H9 (cell line): ENCODE results near the gene TERF2IP. TPM values are rescaled to one million over a fixed set of nuclear protein-coding genes. Genes with fewer than 3 reads are reported as not detected.

ENCODE experiments used
- DNase-seq: peaks from one replicate; pipeline ENCODE4 v3.0.0-alpha.2; 2017
- H2AFZ ChIP-seq: one replicate; pipeline ENCODE4 v1.6.1; 2013; ENCODE audit warnings: mild to moderate bottlenecking, low read length, control low read depth, moderate library complexity
- H2AK5ac ChIP-seq: 2 replicates; pipeline ENCODE4 v1.6.1; 2013; ENCODE audit warnings: low read length, control low read depth, mixed read lengths; ENCODE audit not compliant: insufficient read length
- H2BK120ac ChIP-seq: one replicate; pipeline ENCODE4 v1.6.1; 2013; ENCODE audit warnings: low read depth, mild to moderate bottlenecking, low read length, control low read depth, inconsistent platforms; ENCODE audit not compliant: poor library complexity, severe bottlenecking
- H2BK12ac ChIP-seq: 2 replicates; pipeline ENCODE4 v1.6.1; 2013; ENCODE audit warnings: low read length, control low read depth, mixed read lengths, low read depth; ENCODE audit not compliant: insufficient read length
- H2BK15ac ChIP-seq: 2 replicates; pipeline ENCODE4 v1.6.1; 2013; ENCODE audit warnings: low read depth, low read length, control low read depth
- H2BK20ac ChIP-seq: one replicate; pipeline ENCODE4 v1.6.1; 2013; ENCODE audit warnings: low read depth, mild to moderate bottlenecking, low read length, control low read depth, inconsistent platforms; ENCODE audit not compliant: poor library complexity, severe bottlenecking
- H2BK5ac ChIP-seq: 2 replicates; pipeline ENCODE4 v1.6.1; 2013; ENCODE audit warnings: low read length, control low read depth, mixed read lengths; ENCODE audit not compliant: insufficient read length
- H3K14ac ChIP-seq: 2 replicates; pipeline ENCODE4 v1.6.1; 2013; ENCODE audit warnings: low read length, control low read depth; ENCODE audit not compliant: insufficient read depth
- H3K18ac ChIP-seq: 2 replicates; pipeline ENCODE4 v1.6.1; 2013; ENCODE audit warnings: low read depth, mild to moderate bottlenecking, mixed read lengths, low read length, control low read depth; ENCODE audit not compliant: insufficient read length
- H3K23ac ChIP-seq: 2 replicates; pipeline ENCODE4 v1.6.1; 2013; ENCODE audit warnings: low read length, control low read depth, mixed read lengths, low read depth; ENCODE audit not compliant: insufficient read length
- H3K23me2 ChIP-seq: 2 replicates; pipeline ENCODE4 v1.6.1; 2013; ENCODE audit warnings: low read depth, mild to moderate bottlenecking, mixed read lengths, low read length, control low read depth; ENCODE audit not compliant: insufficient read length, poor library complexity, severe bottlenecking
- H3K27ac ChIP-seq: 2 replicates; pipeline ENCODE4 v1.5.1; 2013; ENCODE audit warnings: low read length, control low read depth, mixed read lengths, low read depth; ENCODE audit not compliant: insufficient read length
- H3K27me3 ChIP-seq: 2 replicates; pipeline ENCODE4 v1.6.1; 2013; ENCODE audit warnings: low read length, control low read depth, inconsistent platforms; ENCODE audit not compliant: insufficient read depth
- H3K4ac ChIP-seq: 2 replicates; pipeline ENCODE4 v1.6.1; 2013; ENCODE audit warnings: low read depth, mild to moderate bottlenecking, control low read depth, inconsistent platforms, low read length, moderate library complexity
- H3K4me1 ChIP-seq: 2 replicates; pipeline ENCODE4 v1.6.1; 2013; ENCODE audit warnings: low read length, control low read depth, inconsistent platforms; ENCODE audit not compliant: insufficient read depth
- H3K4me2 ChIP-seq: 2 replicates; pipeline ENCODE4 v1.6.1; 2013; ENCODE audit warnings: low read length, control low read depth, mixed read lengths; ENCODE audit not compliant: insufficient read length, insufficient read depth
- H3K56ac ChIP-seq: 2 replicates; pipeline ENCODE4 v1.6.1; 2013; ENCODE audit warnings: low read depth, mild to moderate bottlenecking, mixed read lengths, low read length, control low read depth; ENCODE audit not compliant: insufficient read length
- H3K79me1 ChIP-seq: 2 replicates; pipeline ENCODE4 v1.6.1; 2013; ENCODE audit warnings: low read depth, mild to moderate bottlenecking, moderate library complexity, low read length, control low read depth, inconsistent platforms; ENCODE audit not compliant: insufficient read depth, poor library complexity, severe bottlenecking
- H3K79me2 ChIP-seq: 2 replicates; pipeline ENCODE4 v1.6.1; 2013; ENCODE audit warnings: low read length, control low read depth, inconsistent platforms; ENCODE audit not compliant: insufficient read depth
- H3K9ac ChIP-seq: 2 replicates; pipeline ENCODE4 v1.6.1; 2013; ENCODE audit warnings: low read length, control low read depth, mixed read lengths; ENCODE audit not compliant: insufficient read length; ENCODE audit errors: extremely low read depth
- H3K9me3 ChIP-seq: one replicate; pipeline ENCODE4 v1.6.1; 2013; ENCODE audit warnings: low read depth, low read length, inconsistent platforms; ENCODE audit not compliant: control insufficient read depth
- H3T11ph ChIP-seq: one replicate; pipeline ENCODE4 v1.6.1; 2013; ENCODE audit warnings: mild to moderate bottlenecking, low read length, control low read depth, inconsistent platforms
- H4K20me1 ChIP-seq: one replicate; pipeline ENCODE4 v1.6.1; 2013; ENCODE audit not compliant: control insufficient read depth, insufficient read length, insufficient read depth
- H4K5ac ChIP-seq: 2 replicates; pipeline ENCODE4 v1.6.1; 2013; ENCODE audit warnings: low read depth, mild to moderate bottlenecking, mixed read lengths, low read length, control low read depth; ENCODE audit not compliant: insufficient read length
- H4K8ac ChIP-seq: replicated peaks from 2 replicates; pipeline ENCODE4 v1.6.1; 2013; ENCODE audit warnings: low read length, control low read depth, mixed read lengths, low read depth; ENCODE audit not compliant: insufficient read length
- H4K91ac ChIP-seq: 2 replicates; pipeline ENCODE4 v1.6.1; 2013; ENCODE audit warnings: low read depth, mild to moderate bottlenecking, moderate library complexity, mixed read lengths, low read length, control low read depth; ENCODE audit not compliant: insufficient read length
- H3K27ac Mint-ChIP-seq, 3 experiments: 2 replicates in 2 of 3; 3 replicates in 1 of 3; pipeline ENCODE4 v1.8.0; 2020 to 2021; ENCODE audit warnings: mixed read lengths in 3 of 3, mild to moderate bottlenecking in 1 of 3, moderate library complexity in 1 of 3
- H3K27me3 Mint-ChIP-seq: 2 replicates; pipeline ENCODE4 v1.8.0; 2021; ENCODE audit warnings: low read depth, mild to moderate bottlenecking, moderate library complexity, mixed read lengths
- H3K36me3 Mint-ChIP-seq, 3 experiments: 2 replicates in 2 of 3; 3 replicates in 1 of 3; pipeline ENCODE4 v1.8.0; 2020 to 2021; ENCODE audit warnings: low read depth in 3 of 3, mixed read lengths in 3 of 3; ENCODE audit not compliant: insufficient read depth in 1 of 3
- H3K4me1 Mint-ChIP-seq, 2 experiments: 2 replicates each; pipeline ENCODE4 v1.8.0; 2020; ENCODE audit warnings: mixed read lengths in 2 of 2
- H3K4me3 Mint-ChIP-seq, 2 experiments: 2 replicates in 1 of 2; 3 replicates in 1 of 2; pipeline ENCODE4 v1.8.0; 2020 to 2021; ENCODE audit warnings: mild to moderate bottlenecking in 2 of 2, mixed read lengths in 2 of 2, moderate library complexity in 1 of 2
- H3K9me3 Mint-ChIP-seq, 2 experiments: 2 replicates in 1 of 2; 3 replicates in 1 of 2; pipeline ENCODE4 v1.8.0; 2020; ENCODE audit warnings: mild to moderate bottlenecking in 2 of 2, mixed read lengths in 2 of 2, moderate library complexity in 1 of 2
- CTCF ChIP-seq: fragments of 200-600 bp; sonication (generic); conservative IDR thresholded peaks from 3 replicates; pipeline ENCODE4 v1.8.0; 2021; ENCODE audit warnings: antibody characterized with exemption, mild to moderate bottlenecking
- WGBS: extraction: QIAGEN DNeasy Blood & Tissue Kit; methylation state at CpG from one replicate; pipeline ENCODE4 v1.1.7; 2013; ENCODE audit warnings: missing lambda C conversion rate, low lambda C conversion rate, mixed read lengths; ENCODE audit not compliant: insufficient read length; ENCODE audit errors: extremely low coverage; 5-methylcytosine and 5-hydroxymethylcytosine counted together
- total RNA-seq: library from RNA; stranded (reverse); gene quantifications from 2 replicates; pipeline ENCODE4 v1.2.1, GENCODE V29; 2021

TERF2IP gene
- total RNA-seq, 1 experiment from 2014 or later: 15.6 TPM

- Mint-ChIP-seq H3K4me1 (peaks cover 2 to 3% of the 10 kb centered on the region in 2 experiments; a peak in 2 of 4 replicates), H3K9me3 (peaks cover 22 to 24% of the 10 kb centered on the region in 2 experiments), H3K4me3 (no peak overlapping the region), H3K36me3 (peaks cover 18 to 21% (median 20%) of the 10 kb centered on the region in 3 experiments), H3K27me3 (no peaks in the 10 kb centered on the region; the same call in 1 of the 2 replicates), H3K27ac (no peak overlapping the region)
- Histone ChIP-seq H2BK5ac (no peak overlapping the region), H3K79me2 (no peaks in the 10 kb centered on the region), H4K20me1 (no peaks in the 10 kb centered on the region), H3K4ac (no peak overlapping the region), H3K27ac (no peak overlapping the region), H4K8ac (no peak overlapping the region), H3K56ac (no peak overlapping the region), H4K91ac (no peak overlapping the region), H3T11ph (no peak overlapping the region), H3K23ac (no peak overlapping the region), H3K23me2 (no peaks in the 10 kb centered on the region), H2AFZ (no peak overlapping the region), H3K27me3 (no peaks in the 10 kb centered on the region), H3K4me2 (no peak overlapping the region), H3K9ac (no peak overlapping the region), H2AK5ac (no peak overlapping the region), H3K4me1 (no peaks in the 10 kb centered on the region), H4K5ac (no peak overlapping the region), H3K18ac (no peak overlapping the region), H3K14ac (no peak overlapping the region), H2BK120ac (no peak overlapping the region), H2BK20ac (no peak overlapping the region), H2BK15ac (no peak overlapping the region), H3K79me1 (no peaks in the 10 kb centered on the region), H3K9me3 (peaks cover 19% of the 10 kb centered on the region), H2BK12ac (no peak overlapping the region)
- WGBS: no CpG with 5 or more reads among the region's 5 CpGs
- no peak for TF ChIP-seq CTCF
- DNase-seq: no peak
These were observed 31.8 kb downstream of the TERF2IP start for GRCh38 chr16:75679366-75679765.
